Vagina (tissue), 2 donors: ENCODE measurements around the gene GNS. TPM values are rescaled to one million over a fixed set of nuclear protein-coding genes. Genes with fewer than 3 reads are reported as not detected.

Source experiments
- DNase-seq, 2 donors: peaks; one replicate each; pipeline ENCODE4 v3.0.0-alpha.2; 2017; ENCODE audit errors: extremely low spot score in 2 of 2
- H3K27ac ChIP-seq: fragments of 200-600 bp; sonication (generic); one replicate; pipeline ENCODE4 v1.5.1; 2019
- H3K27me3 ChIP-seq: fragments of 200-600 bp; sonication (generic); one replicate; pipeline ENCODE4 v1.5.1; 2019
- H3K36me3 ChIP-seq, 2 donors: fragments of 200-600 bp; sonication (generic); one replicate each; pipeline ENCODE4 v1.5.1; 2017 to 2019
- H3K4me1 ChIP-seq: fragments of 200-600 bp; sonication (generic); one replicate; pipeline ENCODE4 v1.5.1; 2019
- H3K4me3 ChIP-seq, 2 donors: fragments of 200-600 bp; sonication (generic); 1 replicate in 1 of 2; 2 replicates in 1 of 2; pipeline ENCODE4 v1.5.1; 2016 to 2019
- H3K9me3 ChIP-seq: fragments of 200-600 bp; sonication (generic); one replicate; pipeline ENCODE4 v1.5.1; 2019
- POLR2A ChIP-seq, 2 donors: fragments of 450-650 bp; IDR thresholded peaks; one replicate each; pipeline ENCODE4 v1.6.1; 2017; ENCODE audit warnings: antibody characterized with exemption in 2 of 2, mild to moderate bottlenecking in 2 of 2, moderate library complexity in 2 of 2
- POLR2AphosphoS5 ChIP-seq, 2 donors: sonication (generic); formaldehyde crosslinking; IDR thresholded peaks; one replicate each; pipeline ENCODE4 v1.9.0; 2017; ENCODE audit warnings: antibody characterized with exemption in 2 of 2, mild to moderate bottlenecking in 2 of 2, low read depth in 1 of 2; ENCODE audit not compliant: insufficient read depth in 1 of 2
- intact Hi-C: fragments of 100-400 bp; cut with DNase I; formaldehyde crosslinking; loops from one replicate; pipeline ENCODE4 v1.15.1; 2023
- total RNA-seq: library from RNA; depleted of rRNA; stranded (reverse); fragments of >200 nt; gene quantifications from one replicate; pipeline ENCODE4 v1.2.3, GENCODE V29; 2016
- TF ChIP-seq, protein P1 (sequence below), 3 experiments: fragments of 450-650 bp in 2 of 3; fragments of 200-600 bp in 1 of 3; sonication (generic) in 1 of 3; IDR thresholded peaks; one replicate each; pipeline ENCODE4 v1.5.1; 2017 to 2019; ENCODE audit warnings: antibody characterized with exemption in 3 of 3, mild to moderate bottlenecking in 2 of 3, moderate library complexity in 2 of 3

GNS gene
- total RNA-seq, 1 donor from 2014 or later: 51.1 TPM

DNA sequence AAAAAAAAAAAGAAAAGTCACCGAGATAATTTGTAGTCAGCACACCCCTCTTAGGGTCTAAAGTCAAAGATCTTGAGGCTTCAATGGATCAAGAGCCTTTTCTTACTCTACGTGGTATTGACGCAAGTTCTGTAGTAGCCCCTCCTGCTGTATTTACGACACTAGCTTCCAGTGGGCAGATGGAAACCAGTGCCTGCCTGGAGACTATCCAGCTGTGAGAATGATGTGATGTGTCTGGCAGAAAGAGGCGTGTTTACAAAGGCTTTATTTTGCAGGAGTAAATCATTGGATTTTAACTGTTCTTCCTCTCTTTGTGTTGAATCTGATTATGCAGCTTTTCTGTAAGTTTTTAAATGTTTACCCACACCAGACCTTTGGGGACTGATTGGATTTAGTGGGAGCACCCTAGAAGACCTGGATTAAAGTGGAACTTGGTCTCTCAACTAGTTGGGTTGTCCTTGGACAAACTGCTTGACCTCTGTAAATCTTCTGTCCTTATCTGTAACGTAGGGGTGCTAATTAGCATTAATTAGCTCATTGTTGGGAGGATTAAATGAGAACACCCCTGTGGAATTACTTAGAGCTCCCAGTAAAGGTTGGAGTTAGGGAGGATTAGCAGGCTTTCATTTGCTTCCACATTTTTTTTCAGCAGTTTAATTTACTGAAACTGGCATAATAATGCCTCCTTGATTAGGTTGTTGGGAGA, 76.5 kb downstream of the GNS start:
- intact Hi-C loops: loop anchor here (5.0 to 10.0 kb wide), 2 partner anchors 68 to 120 kb away; partner anchors contain the start of gene RASSF3
- Histone ChIP-seq H3K4me1 (peaks cover 55% of the 10 kb centered on the region), H3K36me3 (peaks cover 0 to 18% of the 10 kb centered on the region in 2 donors), H3K27me3 (no peaks in the 10 kb centered on the region), H3K4me3 (no peak overlapping the region), H3K27ac (peak overlapping the region; percentile 73), H3K9me3 (no peaks in the 10 kb centered on the region)
- TF ChIP-seq POLR2AphosphoS5 (IDR thresholded peaks at IDR 0.05; ENCODE audit: insufficient read depth in 1 of 2, low read depth in 1 of 2) (peak; percentile 18 to 49), POLR2A (IDR thresholded peaks at IDR 0.05) (no peak)
- DNase-seq: no peak

DNA sequence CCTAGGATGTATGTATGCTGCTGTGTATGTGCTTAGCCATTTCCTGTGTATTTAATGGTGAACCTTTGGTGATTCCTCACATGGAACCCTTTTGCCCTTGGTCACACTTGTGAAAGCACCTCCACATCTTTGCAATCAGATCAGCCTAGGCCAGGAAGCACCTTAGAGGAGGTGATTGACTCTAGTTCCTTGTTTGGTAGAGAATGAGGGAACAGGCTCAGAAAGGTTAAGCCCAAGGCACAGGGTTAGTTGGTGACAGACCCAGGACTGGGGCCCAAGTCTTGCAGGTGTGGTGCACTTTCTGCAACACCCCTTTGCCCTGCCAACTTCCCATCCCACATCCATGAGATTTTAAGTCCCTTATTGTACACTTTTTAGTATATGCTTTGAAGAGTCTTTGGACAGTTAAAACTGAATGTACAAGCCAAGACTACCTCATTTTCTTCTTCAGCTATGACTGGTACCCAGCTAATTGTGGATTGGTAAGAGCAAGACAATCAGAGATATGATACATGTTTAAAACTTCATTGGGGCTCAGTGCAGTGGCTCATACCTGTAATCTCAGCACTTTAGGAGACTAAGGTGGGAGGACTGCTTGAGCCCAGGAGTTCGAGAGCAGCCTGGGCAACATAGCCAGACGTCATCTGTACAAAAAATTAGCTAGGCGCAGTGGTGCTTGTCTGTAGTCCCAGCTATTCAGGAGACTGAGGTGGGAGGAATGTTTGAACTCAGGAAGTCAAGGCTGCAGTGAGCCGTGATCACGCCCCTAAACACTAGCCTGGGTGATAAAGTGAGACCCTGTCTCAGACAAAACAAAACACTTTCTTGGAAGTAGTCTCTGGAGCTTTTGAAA, 77.8 kb downstream of the GNS start:
- Histone ChIP-seq H3K27ac (peak overlapping the region; percentile 73), H3K9me3 (no peaks in the 10 kb centered on the region), H3K36me3 (peaks cover 0 to 12% of the 10 kb centered on the region in 2 donors), H3K4me3 (no peak overlapping the region), H3K27me3 (no peaks in the 10 kb centered on the region), H3K4me1 (peaks cover 56% of the 10 kb centered on the region)
- TF ChIP-seq POLR2A (IDR thresholded peaks at IDR 0.05): no peak
- no peak for TF ChIP-seq POLR2AphosphoS5 (IDR thresholded peaks at IDR 0.05; ENCODE audit: insufficient read depth in 1 of 2, low read depth in 1 of 2)
- TF ChIP-seq, protein P1, sequence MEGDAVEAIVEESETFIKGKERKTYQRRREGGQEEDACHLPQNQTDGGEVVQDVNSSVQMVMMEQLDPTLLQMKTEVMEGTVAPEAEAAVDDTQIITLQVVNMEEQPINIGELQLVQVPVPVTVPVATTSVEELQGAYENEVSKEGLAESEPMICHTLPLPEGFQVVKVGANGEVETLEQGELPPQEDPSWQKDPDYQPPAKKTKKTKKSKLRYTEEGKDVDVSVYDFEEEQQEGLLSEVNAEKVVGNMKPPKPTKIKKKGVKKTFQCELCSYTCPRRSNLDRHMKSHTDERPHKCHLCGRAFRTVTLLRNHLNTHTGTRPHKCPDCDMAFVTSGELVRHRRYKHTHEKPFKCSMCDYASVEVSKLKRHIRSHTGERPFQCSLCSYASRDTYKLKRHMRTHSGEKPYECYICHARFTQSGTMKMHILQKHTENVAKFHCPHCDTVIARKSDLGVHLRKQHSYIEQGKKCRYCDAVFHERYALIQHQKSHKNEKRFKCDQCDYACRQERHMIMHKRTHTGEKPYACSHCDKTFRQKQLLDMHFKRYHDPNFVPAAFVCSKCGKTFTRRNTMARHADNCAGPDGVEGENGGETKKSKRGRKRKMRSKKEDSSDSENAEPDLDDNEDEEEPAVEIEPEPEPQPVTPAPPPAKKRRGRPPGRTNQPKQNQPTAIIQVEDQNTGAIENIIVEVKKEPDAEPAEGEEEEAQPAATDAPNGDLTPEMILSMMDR (IDR thresholded peaks at IDR 0.05): no peak
- no peak for DNase-seq
- intact Hi-C loops: loop anchor here (5.0 to 10.0 kb wide), 2 partner anchors 67 to 119 kb away; partner anchors contain the start of gene RASSF3

DNA sequence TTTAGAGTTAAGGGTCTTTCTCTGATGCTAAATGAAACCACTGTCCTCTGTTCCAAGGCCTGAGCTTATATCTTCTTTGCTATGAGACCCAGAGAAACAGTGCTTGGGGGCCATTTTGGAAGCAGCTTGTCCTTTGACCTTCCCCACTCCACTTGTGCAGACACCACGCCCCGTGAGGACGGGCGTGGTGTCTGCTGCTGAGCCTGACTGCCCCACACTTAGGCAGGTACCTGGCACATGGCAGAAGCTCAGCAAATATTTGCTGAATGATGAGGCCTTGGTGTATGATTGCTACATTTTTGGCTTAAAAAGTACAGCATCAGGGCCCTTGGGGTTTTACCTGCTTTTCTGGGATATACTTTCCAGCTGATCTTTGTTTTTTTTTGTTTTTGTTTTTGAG, 79.0 kb downstream of the GNS start:
- H3K9me3 ChIP-seq: no peaks in the 10 kb centered on the region
- peak overlapping the region; percentile 73 for H3K27ac ChIP-seq
- H3K36me3 ChIP-seq: peaks cover 0 to 2% of the 10 kb centered on the region in 2 donors
- H3K27me3 ChIP-seq: no peaks in the 10 kb centered on the region
- H3K4me1 ChIP-seq: peaks cover 67% of the 10 kb centered on the region
- intact Hi-C loops: loop anchor here (5.0 to 10.0 kb wide), 2 partner anchors 65 to 118 kb away; partner anchors contain the start of gene RASSF3
- DNase-seq: no peak
- peak overlapping the region in 1 of 2 donors; percentile 8 for H3K4me3 ChIP-seq
- TF ChIP-seq POLR2AphosphoS5 (IDR thresholded peaks at IDR 0.05; ENCODE audit: insufficient read depth in 1 of 2, low read depth in 1 of 2) (no peak), POLR2A (IDR thresholded peaks at IDR 0.05) (no peak)
- TF ChIP-seq, protein P1 (IDR thresholded peaks at IDR 0.05): no peak

DNA sequence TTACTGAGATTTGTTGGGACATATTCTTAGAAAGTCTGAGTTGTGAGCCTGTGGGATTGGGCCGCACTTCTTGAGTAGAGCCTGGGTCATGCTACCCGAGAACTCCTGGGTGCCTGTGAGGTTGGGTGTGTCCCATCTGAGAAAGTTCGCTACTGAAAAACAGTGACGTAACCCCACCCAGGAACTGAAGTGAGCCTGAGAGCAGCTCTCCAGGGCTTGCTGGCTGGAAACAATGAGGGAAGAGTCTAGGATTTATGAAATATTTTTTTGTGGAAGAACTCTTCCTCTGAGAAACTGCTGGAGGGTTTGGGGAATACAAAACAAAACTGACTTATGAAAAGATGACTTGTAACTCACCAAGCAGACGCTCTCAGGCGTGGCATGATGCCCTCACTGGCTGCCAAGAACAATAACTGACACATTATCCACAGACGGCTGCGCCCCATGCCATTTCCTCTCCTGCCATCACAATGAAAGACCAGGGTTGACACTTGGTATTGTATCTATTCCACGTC, 79.7 kb downstream of the GNS start:
- no peaks in the 10 kb centered on the region for H3K27me3 ChIP-seq
- peaks cover 73% of the 10 kb centered on the region for H3K4me1 ChIP-seq
- peak overlapping the region; percentile 73 for H3K27ac ChIP-seq
- DNase-seq: no peak
- H3K36me3 ChIP-seq: no peaks in the 10 kb centered on the region
- peak overlapping the region in 1 of 2 donors; percentile 8 for H3K4me3 ChIP-seq
- TF ChIP-seq, protein P1 (IDR thresholded peaks at IDR 0.05): no peak
- peak in 1 of 2 donors; percentile 51 for TF ChIP-seq POLR2AphosphoS5 (IDR thresholded peaks at IDR 0.05; ENCODE audit: insufficient read depth in 1 of 2, low read depth in 1 of 2)
- no peaks in the 10 kb centered on the region for H3K9me3 ChIP-seq
- intact Hi-C loops: loop anchor here (5.0 to 10.0 kb wide), 2 partner anchors 65 to 117 kb away; partner anchors contain the start of gene RASSF3

DNA sequence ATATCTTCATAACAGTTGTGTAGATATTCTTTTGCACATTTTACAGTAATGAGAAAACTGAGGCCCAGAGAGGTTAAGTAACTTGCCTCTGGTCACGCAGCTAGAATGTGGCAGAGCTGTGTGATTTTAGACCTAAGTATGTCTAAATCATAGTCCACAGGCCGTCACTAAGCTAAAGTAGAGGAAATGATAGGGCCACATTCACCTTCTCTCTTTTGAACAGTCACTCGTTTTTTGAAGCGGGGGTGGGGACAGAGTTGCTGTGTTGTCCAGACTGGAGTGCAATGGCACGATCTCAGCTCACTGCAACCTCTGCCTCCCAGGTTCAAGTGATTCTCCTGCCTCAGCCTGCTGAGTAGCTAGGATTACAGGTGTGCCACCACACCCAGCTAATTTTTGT, 80.4 kb downstream of the GNS start:
- H3K27me3 ChIP-seq: no peaks in the 10 kb centered on the region
- no peaks in the 10 kb centered on the region for H3K9me3 ChIP-seq
- no peaks in the 10 kb centered on the region for H3K36me3 ChIP-seq
- H3K4me3 ChIP-seq: no peak overlapping the region
- TF ChIP-seq POLR2A (IDR thresholded peaks at IDR 0.05) (no peak), POLR2AphosphoS5 (IDR thresholded peaks at IDR 0.05; ENCODE audit: insufficient read depth in 1 of 2, low read depth in 1 of 2) (no peak)
- TF ChIP-seq, protein P1 (IDR thresholded peaks at IDR 0.05): no peak
- intact Hi-C loops: no loop called here
- peak overlapping the region; percentile 73 for H3K27ac ChIP-seq
- peaks cover 78% of the 10 kb centered on the region for H3K4me1 ChIP-seq
- no peak for DNase-seq
